Psoas muscle (tissue), 8 donors: ENCODE measurements around the gene GALK1. TPM values are rescaled to one million over a fixed set of nuclear protein-coding genes. Genes with fewer than 3 reads are reported as not detected.
A peak's percentile ranks its signal among the peaks of the same experiment; 100 is the strongest.
"Not testable (repeated sequence)": the region's sequence is repeated elsewhere in the genome, so short reads cannot be mapped to it uniquely, and the experiment has no call there.

ENCODE experiments used
- ATAC-seq, 4 donors: fragments of 200-7000 bp; cut with Tn5 transposase; one replicate each; pipeline ENCODE4 v1.9.1; 2020; ENCODE audit warnings: moderate library complexity in 3 of 4, mild to moderate bottlenecking in 2 of 4
- DNase-seq, 2 donors: peaks; one replicate each; pipeline ENCODE4 v3.0.0-alpha.2; 2020
- H3K27ac ChIP-seq: fragments of 200-600 bp; one replicate; pipeline ENCODE4 v1.8.0; 2022
- H3K27me3 ChIP-seq, 3 donors: fragments of 200-600 bp in 1 of 3; one replicate each; pipeline versions ENCODE4 v1.6.1 to v1.8.0; 2013 to 2022; ENCODE audit warnings: low read length in 2 of 3, mild to moderate bottlenecking in 2 of 3, moderate library complexity in 1 of 3; ENCODE audit not compliant: insufficient read depth in 3 of 3
- H3K36me3 ChIP-seq, 2 donors: fragments of 200-600 bp in 1 of 2; one replicate each; pipeline versions ENCODE4 v1.6.1 to v1.8.0; 2013 to 2022; ENCODE audit warnings: low read depth in 1 of 2, mild to moderate bottlenecking in 1 of 2, moderate library complexity in 1 of 2; ENCODE audit not compliant: insufficient read depth in 1 of 2
- H3K4me1 ChIP-seq: fragments of 200-600 bp; one replicate; pipeline ENCODE4 v1.8.0; 2022
- H3K4me3 ChIP-seq: fragments of 200-600 bp; one replicate; pipeline ENCODE4 v1.8.0; 2022; ENCODE audit warnings: mild to moderate bottlenecking
- H3K9me3 ChIP-seq: fragments of 200-600 bp; one replicate; pipeline ENCODE4 v1.8.0; 2022
- CTCF ChIP-seq: fragments of 200-600 bp; IDR thresholded peaks from one replicate; pipeline ENCODE4 v1.8.0; 2022; ENCODE audit warnings: antibody characterized with exemption
- WGBS, 3 donors: extraction: QIAGEN DNeasy Blood & Tissue Kit; methylation state at CpG; one replicate each; pipeline versions ENCODE4 v1.1.6 to v1.1.7; 2013; 5-methylcytosine and 5-hydroxymethylcytosine counted together
- intact Hi-C, 2 donors: fragments of 100-400 bp; cut with DNase I; formaldehyde crosslinking; loops; one replicate each; pipeline versions ENCODE4 v1.11.0 to v1.14.2; 2022
- polyA plus RNA-seq, 3 donors: library from polyadenylated mRNA; stranded (reverse); fragments of 200-250 nt; gene quantifications; one replicate each; pipeline ENCODE4 v1.2.3, GENCODE V29; 2013
- total RNA-seq, 4 donors: library from RNA; stranded (reverse); fragmentation: NEBNext Ultra II Directional in 2 of 4; extraction: Animal tissue kit (Norgen Biotek cat#: 25700) in 2 of 4; gene quantifications; one replicate each; pipeline versions ENCODE4 v1.2.1 to v1.2.4, GENCODE V29; 2021 to 2023
- donor health status: healthy with polysubstance abuse.
- donor health status: DM: no; HTN: no; CAD: no; lungs with moderate emphysema.
- donor health status: Bipolar disorder and iron deficiency.
- donor health status: healthy.
- donor health status: DM: yes; HTN: yes; CAD: no.
- donor health status: DM: no; HTN: no; CAD: no.
- donor health status: DM: no; HTN: no; CAD: no.
- donor health status: DM: yes; HTN: yes; CAD: no.

The GALK1 gene
- total and polyA plus RNA-seq, 7 donors: 7.1 to 13.2 (median 9.8) TPM

DNA sequence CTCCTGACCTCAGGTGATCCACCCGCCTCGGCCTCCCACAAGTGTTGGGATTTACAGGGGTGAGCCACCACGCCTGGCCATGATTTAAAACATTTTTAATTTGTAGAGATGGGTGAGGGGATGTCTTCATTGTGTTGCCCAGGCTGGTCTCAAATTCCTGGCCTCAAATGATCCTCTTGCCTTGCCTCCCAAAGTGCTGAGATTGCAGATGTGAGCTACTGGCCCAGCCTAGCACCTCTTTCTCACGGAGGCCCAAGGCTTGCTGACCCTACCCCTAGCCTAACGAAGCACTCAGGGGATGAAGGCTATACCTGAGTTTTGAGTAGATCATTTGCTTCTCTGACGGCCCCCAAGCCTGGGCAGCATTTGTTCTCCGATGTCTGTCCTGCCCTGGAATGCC, 46.2 kb upstream of the GALK1 start:
- no peak overlapping the region for H3K4me3 ChIP-seq
- intact Hi-C loops: no loop called here
- H3K27me3 ChIP-seq: no peaks in the 10 kb centered on the region
- H3K27ac ChIP-seq: no peak overlapping the region
- DNase-seq: no peak
- no peak for ATAC-seq
- 92 to 97% (median 97%) methylated on average over 7 of the region's 7 CpGs for WGBS, 3 donors
- H3K9me3 ChIP-seq: no peaks in the 10 kb centered on the region
- peaks cover 24% of the 10 kb centered on the region for H3K4me1 ChIP-seq
- TF ChIP-seq CTCF: no peak
- peaks cover 0 to 66% of the 10 kb centered on the region in 2 donors for H3K36me3 ChIP-seq

DNA sequence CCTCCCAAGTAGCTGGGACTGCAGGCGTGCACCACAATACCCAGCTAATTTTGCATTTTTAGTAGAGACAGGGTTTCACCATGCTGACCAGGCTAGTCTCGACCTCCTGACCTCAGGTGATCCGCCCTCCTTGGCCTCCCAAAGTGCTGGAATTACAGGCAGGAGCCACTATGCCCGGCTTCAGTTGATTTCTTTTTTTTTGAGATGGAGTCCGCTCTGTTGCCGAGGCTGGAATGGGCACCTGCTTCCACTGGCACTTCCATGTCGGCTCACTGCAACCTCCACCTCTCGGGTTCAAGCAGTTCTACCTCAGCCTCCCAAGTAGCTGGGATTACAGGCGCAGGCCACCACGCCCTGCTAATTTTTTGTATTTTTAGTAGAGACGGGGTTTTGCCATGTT, 45.8 kb upstream of the GALK1 start:
- H3K27ac ChIP-seq, H3K27me3 ChIP-seq, ATAC-seq, intact Hi-C loops, DNase-seq, H3K9me3 ChIP-seq, H3K4me3 ChIP-seq: not testable (repeated sequence)
- Histone ChIP-seq H3K4me1 (peaks cover 24% of the 10 kb centered on the region), H3K36me3 (peaks cover 0 to 62% of the 10 kb centered on the region in 2 donors)
- 94 to 97% (median 96%) methylated on average over 11 of the region's 11 CpGs for WGBS, 3 donors

GRCh38 chr17:75810216-75810615, 45.2 kb upstream of the GALK1 start:
- ATAC-seq: no peak
- Histone ChIP-seq H3K27me3 (no peaks in the 10 kb centered on the region), H3K27ac (peak overlapping the region; percentile 78), H3K36me3 (peaks cover 0 to 56% of the 10 kb centered on the region in 2 donors), H3K4me1 (peaks cover 24% of the 10 kb centered on the region), H3K9me3 (no peaks in the 10 kb centered on the region), H3K4me3 (no peak overlapping the region)
- TF ChIP-seq CTCF: no peak
- no peak for DNase-seq
- 94 to 97% (median 97%) methylated on average over 5 of the region's 5 CpGs for WGBS, 3 donors
- intact Hi-C loops: no loop called here

- WGBS, 3 donors: 60 to 74% (median 62%) methylated on average over 24 of the region's 24 CpGs
- peaks cover 0 to 51% of the 10 kb centered on the region in 2 donors for H3K36me3 ChIP-seq
- H3K27me3 ChIP-seq: no peaks in the 10 kb centered on the region
- peaks cover 24% of the 10 kb centered on the region for H3K4me1 ChIP-seq
- TF ChIP-seq CTCF: no peak
- intact Hi-C loops: no loop called here
- no peaks in the 10 kb centered on the region for H3K9me3 ChIP-seq
- peak overlapping the region; percentile 78 for H3K27ac ChIP-seq
- peak; percentile 17 to 34 (median 24) for ATAC-seq
- peak overlapping the region; percentile 25 for H3K4me3 ChIP-seq
- DNase-seq: no peak
Measured at GRCh38 chr17:75809631-75810111, 44.7 kb upstream of the GALK1 start.

DNA sequence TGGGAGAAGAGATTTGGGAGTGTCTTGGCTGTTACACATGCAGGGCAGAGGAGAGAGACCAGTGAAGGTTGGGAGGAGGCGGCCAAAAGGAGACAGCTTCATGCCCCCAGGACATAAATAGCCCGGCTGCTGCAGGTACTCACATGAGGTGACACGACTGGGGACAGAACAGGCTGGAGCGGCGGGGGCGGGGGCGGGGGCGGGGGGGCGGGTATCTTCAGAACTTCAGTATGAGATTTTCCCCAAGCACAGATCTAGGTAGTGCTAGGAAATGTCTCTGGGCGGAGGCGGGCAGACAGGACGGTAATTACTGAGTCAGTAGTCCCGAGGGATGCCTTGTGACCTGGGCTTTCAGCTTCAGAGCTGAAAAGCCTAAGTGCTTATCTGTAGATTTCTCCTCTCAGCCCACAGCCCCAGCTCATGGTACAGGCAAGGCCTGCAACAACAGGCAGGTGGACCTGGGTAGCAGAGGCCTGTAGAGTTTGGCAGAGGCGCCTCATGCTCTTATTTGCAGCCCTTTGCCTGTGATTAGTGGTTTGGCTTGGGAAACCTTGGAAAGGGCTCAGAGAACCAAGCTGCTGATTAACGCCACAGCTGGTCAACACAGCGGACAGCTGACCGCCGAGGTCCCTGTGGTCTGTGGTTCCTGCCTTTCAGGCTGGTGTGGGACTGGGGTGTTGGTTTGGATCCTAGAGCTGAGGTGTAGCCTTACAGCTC, 44.1 kb upstream of the GALK1 start:
- intact Hi-C loops: no loop called here
- WGBS, 3 donors: 17 to 39% (median 33%) methylated on average over 17 to 18 of the region's 18 CpGs
- H3K36me3 ChIP-seq: peaks cover 0 to 46% of the 10 kb centered on the region in 2 donors
- TF ChIP-seq CTCF: no peak
- H3K27ac ChIP-seq: peak overlapping the region; percentile 78
- peak; percentile 85 to 96 (median 90) for ATAC-seq
- H3K4me1 ChIP-seq: peaks cover 24% of the 10 kb centered on the region
- DNase-seq: peak; percentile 69 to 70
- H3K27me3 ChIP-seq: no peaks in the 10 kb centered on the region
- no peaks in the 10 kb centered on the region for H3K9me3 ChIP-seq
- peak overlapping the region; percentile 25 for H3K4me3 ChIP-seq
